Measurements from ENCODE around the gene TMEM117.

TMEM117 gene

DNA sequence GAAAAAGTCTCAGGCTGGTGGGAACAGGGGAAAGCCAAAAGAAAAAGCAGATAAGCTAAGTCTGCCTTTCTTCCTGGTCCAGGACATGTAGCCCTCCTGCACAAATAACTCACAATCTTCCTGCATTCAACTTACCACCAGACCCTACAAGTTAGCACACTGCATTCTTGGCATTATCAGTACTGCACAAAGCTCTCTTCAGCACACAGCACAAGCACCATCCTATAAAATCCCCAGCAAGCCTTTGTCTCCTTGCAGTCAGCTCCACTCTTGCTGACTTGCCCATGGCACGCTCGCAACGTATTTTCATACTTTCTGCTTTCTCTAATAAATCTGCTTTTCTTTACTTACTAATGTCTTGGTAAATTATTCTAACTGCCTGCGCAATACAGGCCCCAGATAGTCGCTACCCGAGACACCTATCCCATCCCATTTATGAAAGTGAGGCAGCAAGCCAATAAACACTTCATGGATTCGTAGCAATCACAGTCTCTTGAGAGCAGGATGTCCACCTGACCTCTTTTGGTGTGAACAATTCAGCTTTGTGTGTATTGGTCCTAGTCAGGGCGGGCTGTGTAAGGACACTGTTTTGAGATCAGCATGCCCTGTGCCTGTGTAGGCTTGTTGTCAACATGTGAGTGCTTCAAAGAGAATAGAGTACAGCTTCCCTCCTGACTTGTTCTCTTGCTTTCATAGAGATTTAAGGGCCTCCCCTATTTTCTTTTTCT, 49.0 kb downstream of the TMEM117 start:
- DNase-seq (ENCODE audit: low read depth in 2 of 2) = no peak

DNA sequence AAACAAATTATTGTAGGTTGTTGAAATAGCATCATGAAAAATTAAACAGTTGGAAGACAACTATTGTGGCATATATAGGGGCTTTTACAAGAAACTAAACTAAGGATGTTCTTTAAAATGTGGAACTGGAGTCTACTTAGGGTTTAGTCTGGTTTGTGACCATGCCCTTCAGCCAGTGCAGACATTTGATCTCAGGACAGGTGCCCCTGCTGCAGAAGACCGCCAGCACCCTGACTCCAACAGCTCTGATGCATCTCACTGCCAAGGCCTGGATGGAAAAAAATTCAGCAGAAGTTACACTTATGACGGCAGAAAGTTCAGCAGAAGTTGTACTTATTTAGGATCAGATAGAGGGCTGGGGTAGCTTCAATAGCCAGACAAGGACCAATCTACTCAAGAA, 51.5 kb downstream of the TMEM117 start:
- no peak for DNase-seq (ENCODE audit: low read depth in 2 of 2)

DNA sequence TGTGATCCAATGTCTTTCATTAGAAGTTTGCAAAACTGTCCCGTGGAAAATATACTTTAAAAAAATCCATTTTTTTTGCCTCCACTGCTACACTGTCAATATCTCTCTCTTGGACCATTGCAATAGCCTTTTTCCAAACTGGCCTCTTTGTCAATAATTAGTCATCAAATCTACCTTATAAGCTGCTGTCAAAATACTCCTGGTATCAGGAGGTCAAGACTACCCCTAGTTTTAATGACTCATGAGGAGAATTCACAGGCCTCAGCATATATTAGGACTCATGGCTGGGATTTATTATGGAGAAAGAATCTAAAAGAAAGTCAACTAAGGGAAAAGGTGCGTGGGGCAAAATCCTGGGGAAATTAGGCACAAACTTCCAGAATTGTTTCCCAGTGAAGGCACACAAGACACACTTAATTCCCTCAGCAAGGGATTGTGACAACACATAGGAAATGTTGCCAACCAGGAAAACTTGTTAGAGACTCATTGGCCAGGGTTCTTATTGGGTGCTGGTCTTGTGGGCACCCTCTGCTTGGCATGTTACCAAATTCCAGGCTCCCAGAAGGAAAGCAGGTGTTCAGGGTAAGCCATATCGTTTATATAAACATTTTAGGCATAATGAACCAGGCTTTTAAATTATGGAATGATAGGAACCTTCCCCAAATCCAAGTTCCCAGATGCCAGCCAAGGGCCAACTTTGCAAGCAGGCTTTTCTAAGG, 56.1 kb downstream of the TMEM117 start:
- no peak for DNase-seq (ENCODE audit: low read depth in 2 of 2)

DNA sequence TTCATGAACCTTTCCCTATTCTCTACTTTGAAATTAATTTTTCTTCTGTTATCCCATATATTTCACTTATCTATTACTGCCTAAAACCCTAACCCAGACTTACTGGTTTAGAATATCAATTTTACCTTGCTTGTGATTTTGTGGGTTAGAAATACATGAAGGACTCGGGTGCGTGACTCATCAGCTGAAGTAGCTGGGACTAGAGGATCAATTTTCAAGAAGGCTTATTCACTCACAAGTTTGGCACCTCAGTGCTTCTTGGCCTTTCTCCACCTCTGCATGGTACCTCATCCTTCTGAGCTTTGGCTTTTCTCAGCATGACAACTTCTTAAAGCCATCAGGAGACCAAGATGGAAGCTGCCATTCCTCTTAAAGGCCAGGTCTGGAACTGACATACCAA, 57.8 kb downstream of the TMEM117 start:
- no peak for DNase-seq (ENCODE audit: low read depth in 2 of 2)

DNA sequence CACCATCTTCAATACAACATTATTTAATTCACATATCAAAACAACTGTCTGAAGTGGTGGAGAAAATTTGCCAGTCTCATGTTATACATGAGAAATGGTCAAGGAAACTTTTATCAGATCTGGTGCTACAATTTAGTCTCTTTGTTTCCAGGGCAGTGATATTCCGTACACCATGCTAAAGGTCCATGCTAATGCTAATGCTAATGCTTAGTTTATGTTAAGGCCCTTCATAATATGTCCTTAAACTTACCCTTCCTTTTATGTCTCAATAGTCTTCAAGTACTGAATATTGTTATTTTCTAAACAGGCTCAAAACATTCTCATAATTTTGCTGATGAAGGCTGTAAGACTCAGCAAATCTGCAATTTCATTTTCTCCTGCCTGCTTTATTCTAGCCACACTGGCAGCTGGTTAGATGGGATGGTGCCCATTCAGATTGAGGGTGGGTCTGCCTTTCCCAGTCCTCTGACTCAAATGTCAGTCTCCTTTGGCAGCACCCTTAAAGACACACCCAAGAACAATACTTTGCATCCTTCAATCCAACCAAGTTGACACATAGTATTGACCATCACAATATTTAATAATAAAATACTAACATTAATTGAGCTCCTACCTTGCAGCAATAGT, 59.8 kb downstream of the TMEM117 start:
- no peak for DNase-seq (ENCODE audit: low read depth in 2 of 2)

DNA sequence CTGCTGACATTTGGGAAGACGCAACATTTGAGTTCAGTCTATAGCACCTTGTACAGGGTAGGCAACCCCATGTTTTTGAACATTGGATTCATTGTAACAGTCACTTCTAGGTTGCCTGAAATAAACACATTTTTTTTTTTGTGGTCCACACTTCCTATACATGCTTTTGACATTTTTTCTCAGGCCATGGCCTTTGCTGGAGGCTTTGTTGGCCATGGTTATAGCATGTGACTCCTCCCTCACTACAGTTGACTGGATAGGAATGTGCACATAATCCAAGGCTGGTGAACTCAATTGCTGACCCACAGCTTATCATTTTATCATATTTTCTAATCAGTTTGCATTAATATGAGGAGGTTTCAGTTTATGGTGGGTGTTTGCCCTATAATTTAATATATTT, 60.6 kb downstream of the TMEM117 start:
- no peak for DNase-seq (ENCODE audit: low read depth in 2 of 2)

DNA sequence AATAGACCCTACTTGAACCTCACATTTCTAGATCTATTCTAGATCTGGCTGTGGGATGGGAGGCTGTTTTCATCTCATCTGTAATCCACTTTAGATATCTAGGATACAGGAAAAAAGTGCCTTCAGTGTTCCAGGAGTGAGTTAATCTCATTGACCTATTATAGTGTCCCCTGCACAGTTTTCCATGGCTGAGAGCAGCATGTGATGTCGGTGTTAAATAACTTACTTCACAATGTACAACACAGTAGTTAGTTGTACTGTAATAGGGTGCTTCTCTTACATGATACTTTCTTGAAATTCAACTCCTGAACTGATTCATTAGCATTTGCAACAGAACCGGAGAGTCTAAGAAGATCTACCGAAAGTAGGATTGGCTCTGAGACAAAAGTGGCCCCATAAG, 62.6 kb downstream of the TMEM117 start:
- no peak for DNase-seq (ENCODE audit: low read depth in 2 of 2)

DNA sequence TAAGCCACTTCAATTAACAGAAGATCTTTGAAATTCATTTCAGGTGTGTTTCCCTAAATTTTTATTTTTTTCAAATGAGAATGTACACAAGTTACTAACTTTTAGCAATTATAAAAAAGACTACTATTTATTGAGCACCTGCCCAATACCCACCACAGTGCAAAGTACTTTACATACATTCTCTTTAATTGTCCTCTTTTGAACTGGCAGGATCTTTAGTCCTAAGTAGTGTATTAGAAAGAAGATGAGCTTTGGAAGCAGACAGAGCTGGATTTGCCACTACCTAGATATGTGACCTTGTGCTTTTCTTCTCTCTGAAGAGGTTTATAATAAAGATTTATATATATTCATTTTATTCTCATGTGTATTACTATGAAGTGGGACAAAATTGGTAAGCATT, 63.7 kb downstream of the TMEM117 start:
- DNase-seq (ENCODE audit: low read depth in 2 of 2) = no peak

DNA sequence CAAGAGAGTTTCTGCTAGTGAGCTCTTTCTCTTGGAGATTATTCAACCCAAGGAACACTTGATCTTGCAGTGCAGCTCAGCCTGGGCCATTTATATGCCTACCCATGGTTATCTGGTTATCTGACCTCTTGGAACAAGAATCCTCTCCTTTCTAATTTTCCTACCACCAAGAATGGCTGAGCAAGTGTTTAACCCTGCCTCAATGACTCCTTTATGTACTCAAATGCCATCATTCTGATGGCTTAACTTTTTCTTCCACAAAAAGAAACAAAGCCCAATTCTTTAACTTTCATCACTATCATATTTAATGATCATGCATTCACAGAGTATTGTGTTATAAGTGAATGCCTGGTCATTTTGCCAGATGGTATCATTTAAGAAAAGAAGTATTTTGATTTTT, 67.8 kb downstream of the TMEM117 start:
- DNase-seq (ENCODE audit: low read depth in 2 of 2) = no peak

DNA sequence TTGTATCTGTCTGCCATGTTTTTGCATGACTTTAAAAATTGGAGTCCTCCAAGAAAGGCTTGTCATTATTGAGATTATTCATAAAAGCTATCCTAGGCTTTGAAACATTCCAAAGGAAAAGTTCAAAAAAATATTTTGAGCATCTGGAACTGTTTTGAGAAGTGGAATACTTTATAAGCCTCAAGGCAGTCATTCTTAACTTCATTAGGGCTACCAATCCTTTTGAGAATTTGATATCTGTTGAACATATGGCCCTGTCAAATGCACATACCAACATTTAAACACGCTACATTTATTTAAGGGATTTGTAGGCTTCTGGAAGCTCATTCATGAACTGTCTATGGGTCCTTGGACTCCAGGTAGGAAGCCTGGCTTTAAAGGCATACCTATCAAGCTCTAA, 77.0 kb downstream of the TMEM117 start:
- peak in 1 of 2 experiments; percentile 12 for DNase-seq (ENCODE audit: low read depth in 2 of 2)

DNA sequence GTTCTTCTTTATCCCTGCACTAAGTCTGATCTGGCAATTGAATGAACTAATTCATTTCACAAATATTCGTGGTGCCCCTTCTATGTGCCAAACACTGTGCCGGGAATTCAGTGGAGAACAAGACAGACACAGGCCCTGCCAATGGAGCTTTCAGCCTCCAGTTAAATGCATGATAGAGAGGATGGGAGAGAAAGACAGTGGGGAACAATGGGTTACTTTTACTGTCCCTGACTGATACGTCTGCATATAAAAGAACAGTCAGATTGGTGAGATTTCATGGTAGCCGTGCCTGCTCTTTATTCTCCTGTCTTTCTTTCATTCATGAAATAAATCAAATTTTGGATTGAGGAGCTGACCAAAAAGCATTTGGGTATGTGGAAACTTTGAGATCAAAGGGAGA, 78.5 kb downstream of the TMEM117 start:
- DNase-seq (ENCODE audit: low read depth in 2 of 2) = no peak

DNA sequence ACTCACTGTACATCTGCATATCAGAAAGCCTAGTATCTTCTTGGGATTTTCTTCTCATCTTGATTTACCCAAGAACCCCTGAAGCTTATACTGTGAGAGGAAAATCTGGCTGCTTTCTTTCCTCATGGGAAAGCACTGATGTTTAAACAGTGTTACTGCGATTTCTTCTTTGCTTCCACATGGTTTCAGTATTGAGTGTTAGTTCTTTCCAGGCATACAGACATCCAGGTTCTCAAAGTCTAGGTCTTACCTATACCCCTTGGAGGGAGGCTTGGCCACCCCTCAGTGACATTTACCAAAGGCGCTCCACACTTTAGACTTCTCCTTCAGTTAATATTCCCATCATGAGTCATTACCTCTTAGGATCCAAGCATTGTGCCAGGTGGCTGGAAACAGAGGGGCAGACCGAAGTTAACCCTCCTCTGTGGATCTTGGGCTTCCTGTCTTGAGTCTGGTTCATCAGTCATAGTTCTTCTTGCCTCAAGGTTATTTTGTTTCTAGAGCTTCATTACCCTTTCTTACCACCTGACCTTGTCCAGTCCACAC, 79.1 kb downstream of the TMEM117 start:
- DNase-seq (ENCODE audit: low read depth in 2 of 2) = no peak

DNA sequence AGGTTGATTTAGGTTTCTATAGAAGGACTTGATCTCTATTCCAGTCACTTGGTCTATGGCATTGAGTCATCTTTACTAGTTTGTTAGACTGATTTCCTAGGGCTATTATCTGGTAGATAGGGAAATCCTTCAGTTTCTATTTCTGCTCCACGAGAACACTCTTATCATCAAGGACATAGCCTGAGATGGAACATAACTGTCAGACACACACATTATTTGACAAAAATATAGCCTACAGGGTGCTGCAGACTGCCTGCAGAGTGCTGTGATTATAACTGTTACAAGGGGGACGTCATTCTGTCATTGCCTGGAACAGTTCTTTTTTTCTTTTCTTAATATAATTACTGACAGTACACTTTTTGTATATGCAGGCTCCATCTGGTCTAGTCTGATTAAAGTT, 82.0 kb downstream of the TMEM117 start:
- DNase-seq (ENCODE audit: low read depth in 2 of 2) = no peak

DNA sequence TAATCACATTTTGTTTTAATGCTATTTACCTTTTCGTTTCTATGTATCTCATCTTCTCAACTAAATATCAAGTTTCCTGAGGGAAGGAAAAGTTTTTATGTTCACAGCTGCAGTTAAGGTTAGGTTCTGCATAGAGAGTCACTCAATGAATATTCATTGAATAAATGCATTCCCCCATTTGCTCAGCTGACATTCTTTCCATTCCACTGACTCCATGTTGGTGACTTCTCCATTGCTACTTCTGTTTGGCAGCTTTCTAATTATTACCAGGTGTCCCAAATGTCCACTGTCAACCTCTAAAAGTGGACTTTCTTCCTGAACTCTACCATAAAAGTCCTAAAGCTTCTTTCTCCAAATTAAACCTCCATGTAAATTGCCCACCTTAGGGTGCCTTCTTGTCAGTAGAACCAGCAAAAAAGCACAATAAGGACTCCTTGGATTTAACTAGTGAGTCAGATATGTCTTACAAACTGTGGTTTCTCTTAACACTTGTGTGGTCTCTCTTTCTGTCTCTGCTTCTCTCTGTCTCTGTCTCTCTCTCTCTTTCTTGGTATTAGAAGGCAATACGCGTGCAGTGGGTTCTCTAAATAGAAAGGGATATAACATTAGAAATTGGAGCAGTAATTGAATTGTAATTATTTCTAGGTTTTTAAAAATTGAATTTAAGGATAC, 85.9 kb downstream of the TMEM117 start:
- peak; percentile 25 to 33 for DNase-seq (ENCODE audit: low read depth in 2 of 2)

DNA sequence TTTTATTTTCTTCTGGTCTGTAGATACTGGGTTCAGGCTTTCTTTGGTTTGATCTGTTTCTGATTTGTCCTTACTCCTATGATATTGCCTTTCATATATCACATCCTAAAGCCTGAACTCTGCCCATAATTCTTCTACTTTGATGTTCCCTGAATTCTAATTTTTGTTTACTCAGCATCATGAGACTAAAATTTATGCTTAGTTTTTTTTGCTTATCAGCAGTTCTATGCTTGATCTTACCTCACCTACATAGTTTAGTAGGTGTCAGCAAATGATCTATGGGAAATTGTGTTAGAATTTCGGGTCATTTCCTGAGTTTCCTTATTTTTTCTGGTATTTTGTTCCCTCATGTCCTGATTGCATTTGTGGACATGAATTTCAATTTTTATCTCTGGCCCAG, 94.2 kb downstream of the TMEM117 start:
- DNase-seq (ENCODE audit: low read depth in 2 of 2) = no peak

DNA sequence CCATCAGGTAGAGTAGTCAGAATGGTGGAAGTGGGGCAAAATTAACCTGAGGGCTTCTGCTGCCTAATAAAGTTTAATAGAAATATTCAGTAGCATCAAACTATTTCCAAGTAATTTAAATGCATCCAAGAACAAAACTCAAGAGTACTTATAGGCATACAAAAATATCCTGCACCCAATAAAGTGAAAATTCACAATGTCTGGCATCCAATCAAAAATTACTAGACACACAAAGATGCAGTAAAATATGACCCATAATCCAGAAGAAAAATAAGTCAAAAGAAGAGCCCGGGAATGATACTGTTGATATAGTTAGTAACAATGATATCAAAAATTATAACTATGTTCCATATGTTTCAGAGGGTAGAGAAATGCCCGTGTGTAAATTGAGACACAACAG, 95.3 kb downstream of the TMEM117 start:
- no peak for DNase-seq (ENCODE audit: low read depth in 2 of 2)

DNA sequence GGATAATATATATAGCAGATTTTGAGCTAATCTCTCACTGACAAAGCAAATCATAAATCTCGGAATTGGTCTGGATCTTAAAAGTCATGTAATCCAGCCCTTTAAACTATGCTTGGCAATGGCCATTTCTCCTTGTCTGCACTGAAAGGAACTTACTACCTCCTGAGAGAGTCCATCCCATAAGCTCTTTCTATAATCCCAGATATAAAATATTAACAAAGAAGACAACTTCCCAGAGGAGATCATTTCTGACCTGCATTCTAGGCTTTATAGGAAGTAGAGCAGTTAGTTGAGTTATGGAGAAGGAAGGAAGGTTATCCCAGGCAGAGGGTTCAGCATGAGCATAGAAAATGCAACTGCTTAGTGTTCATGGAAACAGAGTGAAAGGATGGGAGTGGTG, 99.7 kb downstream of the TMEM117 start:
- DNase-seq (ENCODE audit: low read depth in 2 of 2) = no peak

DNA sequence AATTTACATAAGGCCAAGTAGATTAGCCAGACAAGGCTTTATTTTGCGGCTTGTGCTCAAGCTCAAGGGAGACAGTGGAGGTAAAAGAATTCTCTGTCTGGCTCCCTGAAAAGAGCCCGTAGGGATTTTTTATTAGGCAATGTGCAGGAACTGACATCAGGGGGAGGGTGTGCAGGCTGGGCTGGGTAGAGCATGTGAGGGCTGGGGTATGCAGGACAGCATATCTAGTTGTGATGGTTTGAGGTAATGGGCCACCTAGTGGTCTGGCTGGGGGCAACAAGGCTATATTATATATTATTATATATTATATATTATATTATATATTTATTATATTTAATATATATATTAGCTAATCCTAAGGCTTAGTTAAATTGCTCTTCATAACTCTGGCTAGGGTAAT, 102.1 kb downstream of the TMEM117 start:
- no peak for DNase-seq (ENCODE audit: low read depth in 2 of 2)

DNA sequence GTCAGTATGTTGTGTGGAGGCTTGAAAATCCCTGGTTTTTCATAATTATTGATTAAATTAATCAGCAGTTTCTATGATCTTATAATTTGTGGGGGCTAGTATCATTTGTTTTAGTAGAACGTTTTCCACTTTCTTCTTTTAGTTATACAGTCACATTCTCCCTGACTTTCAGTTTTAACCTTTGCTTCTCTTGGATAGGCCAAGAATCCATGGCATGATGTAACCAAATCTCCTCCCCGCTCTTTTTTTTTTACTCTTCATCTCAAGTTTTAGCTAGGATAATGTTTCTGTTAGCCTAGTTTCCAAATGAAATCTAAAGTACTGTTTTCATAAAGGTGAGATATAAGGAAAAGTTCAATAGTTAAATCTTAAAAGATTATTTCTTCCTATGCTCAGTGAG, 106.5 kb downstream of the TMEM117 start:
- DNase-seq (ENCODE audit: low read depth in 2 of 2) = no peak

DNA sequence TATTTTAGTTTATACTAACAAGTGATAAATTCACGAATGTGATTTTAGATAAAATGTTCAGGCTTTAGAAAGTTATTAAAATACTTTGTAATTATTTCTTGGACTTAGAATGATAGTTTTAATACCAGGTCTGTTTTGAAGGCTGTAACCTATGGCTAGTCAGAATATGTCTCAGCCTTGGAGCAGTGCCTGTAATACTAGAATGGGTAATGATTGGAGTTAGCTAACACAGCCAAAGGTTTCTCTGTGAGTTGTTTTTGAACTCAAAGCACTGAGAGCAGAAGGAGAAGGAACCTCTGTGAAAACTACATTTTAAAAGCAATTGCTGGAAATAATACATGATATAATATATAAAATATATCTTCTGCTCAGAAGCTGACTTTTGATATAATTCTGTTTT, 110.1 kb downstream of the TMEM117 start:
- DNase-seq (ENCODE audit: low read depth in 2 of 2) = no peak

DNA sequence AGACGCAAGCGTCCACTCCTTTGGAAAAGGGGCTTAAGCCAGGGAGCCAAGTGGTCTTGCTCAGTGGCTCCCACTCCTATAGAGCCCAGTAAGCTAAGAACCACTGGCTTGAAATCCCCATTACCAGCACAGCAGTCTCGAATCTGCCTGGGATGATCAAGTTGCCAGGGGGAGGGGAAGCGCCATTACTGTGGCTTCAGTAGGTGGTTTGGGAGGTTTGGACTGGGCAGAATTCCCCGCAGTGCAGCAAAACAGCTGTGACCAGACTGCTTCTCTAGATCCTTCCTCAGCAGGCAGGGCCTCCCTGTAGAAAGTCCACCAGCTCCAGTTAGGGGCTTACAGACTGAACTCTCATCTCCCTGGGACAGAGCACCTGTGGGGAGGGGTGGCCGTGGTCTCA, 115.4 kb downstream of the TMEM117 start:
- DNase-seq (ENCODE audit: low read depth in 2 of 2) = no peak

DNA sequence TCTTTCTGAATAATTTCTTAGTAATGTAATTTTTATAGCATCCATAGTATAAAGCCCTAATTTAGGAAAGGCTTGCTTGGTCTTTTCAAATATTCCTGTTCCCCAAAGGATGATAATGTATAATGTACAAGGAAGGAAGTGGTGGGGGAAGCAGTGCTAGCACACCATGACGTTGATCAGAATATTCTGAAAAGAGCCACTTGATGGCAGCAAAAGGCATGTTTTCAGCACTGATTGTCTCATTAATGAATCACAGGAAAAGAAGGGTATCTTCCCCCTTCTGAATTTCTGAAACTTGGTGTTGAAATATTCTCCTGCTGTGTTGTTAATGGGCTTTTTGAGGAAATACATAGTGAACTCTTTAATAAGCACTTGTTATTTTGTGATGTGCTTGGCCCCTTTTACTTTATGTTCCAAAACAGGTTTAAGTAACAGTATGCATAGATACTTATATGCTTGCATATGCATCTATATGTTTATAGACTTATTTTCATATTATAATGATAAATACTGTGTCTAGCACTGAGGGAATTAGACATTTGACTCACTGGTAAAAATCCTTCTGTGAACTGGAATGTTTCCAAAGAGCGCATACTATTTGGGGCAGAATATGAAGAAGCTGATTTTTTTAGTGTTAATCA, 122.0 kb downstream of the TMEM117 start:
- DNase-seq (ENCODE audit: low read depth in 2 of 2) = peak; percentile 39 to 49
